GM12878 (cell line): ENCODE measurements around the gene SYTL4. TPM values are rescaled to one million over a fixed set of nuclear protein-coding genes. Genes with fewer than 3 reads are reported as not detected.

Experiments
- ATAC-seq: fragments of 200-7000 bp; cut with Tn5 transposase; 3 replicates; pipeline ENCODE4 v1.9.1; 2020; ENCODE audit warnings: mild to moderate bottlenecking, moderate library complexity
- BruUV-seq: library from RNA; stranded (reverse); fragments of 400-500 nt; replicated peaks from 2 replicates; lab custom pipeline; 2021; lab: Mats Ljungman, UMichigan
- CTCF ChIA-PET: fragments of 300-600 bp; sonication (Branson Sonifier 250); formaldehyde crosslinking; extraction: SDS; loops from one replicate; lab custom pipeline; 2021; ENCODE audit warnings: inconsistent platforms; lab: Yijun Ruan, JAX
- POLR2A ChIA-PET: fragments of 350-600 bp; formaldehyde crosslinking; extraction: SDS; loops from one replicate; lab custom pipeline; 2021; ENCODE audit warnings: inconsistent platforms; lab: Charles Lee
- RAD21 ChIA-PET: fragments of 300-600 bp; sonication (Branson Sonifier 250); formaldehyde crosslinking; loops from one replicate; lab custom pipeline; 2023; ENCODE audit warnings: antibody characterized with exemption; ENCODE audit not compliant: unreplicated experiment; lab: Charles Lee
- SMC1A ChIA-PET: fragments of 300-600 bp; sonication (Branson Sonifier 250); formaldehyde crosslinking; loops from one replicate; lab custom pipeline; 2023; ENCODE audit not compliant: unreplicated experiment, uncharacterized antibody; lab: Charles Lee
- DNase-seq: peaks from one replicate; pipeline ENCODE4 v3.0.0-alpha.2; 2011; ENCODE audit warnings: low read depth, low spot score
- FAIRE-seq: peaks from 3 replicates; lab custom pipeline; 2011; peaks lifted over from hg19 to GRCh38; lab: Jason Lieb, UNC
- H2AFZ ChIP-seq: 2 replicates; pipeline ENCODE4 v1.6.0; 2011; ENCODE audit warnings: low read depth, low read length, control low read depth; ENCODE audit not compliant: control insufficient read depth
- H3K27ac ChIP-seq: 2 replicates; pipeline ENCODE4 v1.5.1; 2011; ENCODE audit warnings: control low read depth; ENCODE audit not compliant: control insufficient read depth, insufficient read depth
- H3K27me3 ChIP-seq, 2 experiments: replicated peaks in 1 of 2; 2 replicates each; pipeline versions ENCODE4 v1.6.0 to v1.6.1; 2011; ENCODE audit warnings: low read length in 1 of 2; ENCODE audit not compliant: control insufficient read depth in 2 of 2, insufficient read depth in 2 of 2
- H3K36me3 ChIP-seq, 2 experiments: 2 replicates each; pipeline ENCODE4 v1.5.1; 2011; ENCODE audit warnings: low read length in 1 of 2; ENCODE audit not compliant: control insufficient read depth in 2 of 2, insufficient read depth in 2 of 2
- H3K4me1 ChIP-seq: 2 replicates; pipeline ENCODE4 v1.6.1; 2011; ENCODE audit warnings: mild to moderate bottlenecking, low read length, moderate library complexity, mixed read lengths; ENCODE audit not compliant: control insufficient read depth, insufficient read depth
- H3K4me2 ChIP-seq: 2 replicates; pipeline ENCODE4 v1.6.0; 2011; ENCODE audit warnings: control low read depth; ENCODE audit not compliant: control insufficient read depth, insufficient read depth
- H3K4me3 ChIP-seq: fragments of 200-600 bp; sonication (generic); 2 replicates; pipeline ENCODE4 v1.5.1; 2016
- H3K79me2 ChIP-seq: 2 replicates; pipeline ENCODE4 v1.6.0; 2011; ENCODE audit warnings: low read length; ENCODE audit not compliant: control insufficient read depth, insufficient read depth
- H3K9ac ChIP-seq: 2 replicates; pipeline ENCODE4 v1.8.0; 2011; ENCODE audit warnings: low read length, control low read depth, mixed read lengths; ENCODE audit not compliant: control insufficient read depth, insufficient read depth
- H3K9me3 ChIP-seq: replicated peaks from 3 replicates; pipeline ENCODE4 v1.5.1; 2011; ENCODE audit warnings: mild to moderate bottlenecking, low read length; ENCODE audit not compliant: control insufficient read depth, insufficient read depth
- H4K20me1 ChIP-seq: 2 replicates; pipeline ENCODE4 v1.6.0; 2011; ENCODE audit not compliant: control insufficient read depth, insufficient read depth
- BACH1 ChIP-seq: fragments of 450-650 bp; IDR thresholded peaks from 2 replicates; pipeline ENCODE4 v1.6.1; 2017; ENCODE audit warnings: mild to moderate bottlenecking, borderline replicate concordance
- BHLHE40 ChIP-seq, 2 experiments: fragments of 450-650 bp in 1 of 2; IDR thresholded peaks; 2 replicates each; pipeline ENCODE4 v1.6.1; 2011 to 2017; ENCODE audit warnings: low read depth in 2 of 2, borderline replicate concordance in 1 of 2, improper control_type of control experiment in 1 of 2, low read length in 1 of 2, mild to moderate bottlenecking in 1 of 2
- CBX3 ChIP-seq: fragments of 200-600 bp; sonication (generic); IDR thresholded peaks from 2 replicates; pipeline ENCODE4 v1.6.1; 2016; ENCODE audit warnings: low read depth, borderline replicate concordance
- CBX5 ChIP-seq: sonication (generic); IDR thresholded peaks from 2 replicates; pipeline ENCODE4 v1.6.1; 2016; ENCODE audit warnings: low read depth, moderate library complexity, mild to moderate bottlenecking, inconsistent platforms
- EED ChIP-seq: sonication (generic); IDR thresholded peaks from 2 replicates; pipeline ENCODE4 v1.6.1; 2016; ENCODE audit warnings: antibody characterized with exemption, low read depth
- HCFC1 ChIP-seq: fragments of 150-350 bp; IDR thresholded peaks from 2 replicates; pipeline ENCODE4 v1.6.1; 2014; ENCODE audit warnings: low read length
- PAX5 ChIP-seq: IDR thresholded peaks from 2 replicates; pipeline ENCODE4 v1.6.1; 2011; ENCODE audit warnings: low read depth, low read length, borderline replicate concordance
- RBBP5 ChIP-seq: fragments of 200-600 bp; sonication (generic); conservative IDR thresholded peaks from 2 replicates; pipeline ENCODE4 v1.6.1; 2016
- ZBTB40 ChIP-seq: fragments of 450-650 bp; IDR thresholded peaks from 2 replicates; pipeline ENCODE4 v1.6.1; 2016; ENCODE audit warnings: mild to moderate bottlenecking, moderate library complexity, borderline replicate concordance
- ZNF384 ChIP-seq: IDR thresholded peaks from 2 replicates; pipeline ENCODE4 v1.6.1; 2012; ENCODE audit warnings: low read depth, mild to moderate bottlenecking, low read length, improper control_type of control experiment, borderline replicate concordance
- WGBS: methylation state at CpG from one replicate; pipeline ENCODE4 v1.1.6; 2016; ENCODE audit warnings: low lambda C conversion rate; ENCODE audit not compliant: insufficient replicate concordance, insufficient coverage; ENCODE audit errors: missing lambda C conversion rate; 5-methylcytosine and 5-hydroxymethylcytosine counted together
- in situ Hi-C: fragments of 300-500 bp; cut with MboI; formaldehyde crosslinking; loops from 9 replicates; pipeline ENCODE4 v1.14.3; 2018; ENCODE audit warnings: mixed read lengths
- intact Hi-C: fragments of 100-400 bp; cut with micrococcal nuclease; formaldehyde crosslinking; loops from one replicate; pipeline ENCODE4 v1.14.2; 2022; ENCODE audit not compliant: unreplicated experiment
- polyA plus RNA-seq, 11 experiments: library from polyadenylated mRNA; depleted of rRNA in 4 of 11; unstranded in 6 of 11; stranded (reverse) in 5 of 11; fragments of >200 nt; fragmentation: Nextera tagmentation in 4 of 11; fragmentation: Illumina TruSeq in 1 of 11; extraction: Ambion mirVana in 4 of 11; extraction: Trizol in 1 of 11; gene quantifications; 1 replicate in 1 of 11; 2 replicates in 10 of 11; pipeline versions ENCODE4 v1.2.1 to v1.2.3, GENCODE V29; 2011 to 2016; ENCODE audit warnings: inconsistent platforms in 2 of 11, missing spikeins in 2 of 11, low read depth in 1 of 11
- total RNA-seq, 4 experiments: library from RNA; depleted of rRNA in 3 of 4; stranded (reverse); fragments of >200 nt in 3 of 4; fragmentation: Illumina TruSeq in 1 of 4; extraction: Trizol in 1 of 4; gene quantifications; 2 replicates each; pipeline versions ENCODE4 v1.2.1 to v1.2.3, GENCODE V29; 2013 to 2021
- TF ChIP-seq, protein P1 (sequence below): fragments of 450-650 bp; formaldehyde crosslinking; IDR thresholded peaks from 2 replicates; pipeline ENCODE4 v1.4.0; 2022; ENCODE audit warnings: mild to moderate bottlenecking, moderate library complexity
- TF ChIP-seq, protein P2 (sequence below), 3 experiments: IDR thresholded peaks in 2 of 3; conservative IDR thresholded peaks in 1 of 3; 2 replicates each; pipeline ENCODE4 v1.5.1; 2011; ENCODE audit warnings: low read depth in 3 of 3, low read length in 3 of 3, mild to moderate bottlenecking in 3 of 3, control low read depth in 2 of 3, moderate library complexity in 2 of 3, inconsistent platforms in 1 of 3, mixed read lengths in 1 of 3; ENCODE audit not compliant: control insufficient read depth in 2 of 3, insufficient read depth in 1 of 3; ENCODE audit errors: extremely low read depth in 1 of 3

The SYTL4 gene
- total and polyA plus RNA-seq, 10 of the 15 experiments (the other 5 are each of a cell fraction or from before 2014, with no cell fraction given), result 0.07 to 0.74 (median 0.19) TPM; not detected in 2

- SMC1A ChIA-PET, result no interaction called here
- no peak overlapping the region for H3K4me3 ChIP-seq
- H3K79me2 ChIP-seq, result no peaks in the 10 kb centered on the region
- ATAC-seq, result no peak
- FAIRE-seq, result no peak
- intact Hi-C loops, result no loop called here
- CTCF ChIA-PET, result interaction anchor here (1.2 kb wide), 1 partner anchor 68 kb away, joined by 4 read pairs; no protein-coding TSS in a partner anchor
- in situ Hi-C loops, result no loop called here
- BruUV-seq, result no TSS peak
- no peak overlapping the region for H3K27ac ChIP-seq
- POLR2A ChIA-PET, result no interaction called here
- no peak overlapping the region for H3K4me2 ChIP-seq
- no peaks in the 10 kb centered on the region for H4K20me1 ChIP-seq
- peaks cover 0 to 1% of the 10 kb centered on the region in 2 experiments; a peak in 2 of 4 replicates for H3K27me3 ChIP-seq
- RAD21 ChIA-PET, result no interaction called here
- 0% methylated on average over 1 of the region's 1 CpG for WGBS
- no peak for DNase-seq
- H3K9ac ChIP-seq, result no peak overlapping the region
- no peaks in the 10 kb centered on the region for H3K36me3 ChIP-seq
- no peaks in the 10 kb centered on the region for H3K4me1 ChIP-seq
- no peak overlapping the region for H2AFZ ChIP-seq
- H3K9me3 ChIP-seq, result no peaks in the 10 kb centered on the region
- TF ChIP-seq CBX5 (no peak), RBBP5 (no peak), BHLHE40 (IDR thresholded peaks at IDR 0.05; ENCODE audit: borderline replicate concordance in 1 of 2, low read depth in 2 of 2, low read length in 1 of 2) (no peak), BACH1 (no peak), HCFC1 (no peak), ZBTB40 (no peak), EED (no peak), PAX5 (no peak), ZNF384 (no peak), CBX3 (no peak)
- TF ChIP-seq, protein P1, sequence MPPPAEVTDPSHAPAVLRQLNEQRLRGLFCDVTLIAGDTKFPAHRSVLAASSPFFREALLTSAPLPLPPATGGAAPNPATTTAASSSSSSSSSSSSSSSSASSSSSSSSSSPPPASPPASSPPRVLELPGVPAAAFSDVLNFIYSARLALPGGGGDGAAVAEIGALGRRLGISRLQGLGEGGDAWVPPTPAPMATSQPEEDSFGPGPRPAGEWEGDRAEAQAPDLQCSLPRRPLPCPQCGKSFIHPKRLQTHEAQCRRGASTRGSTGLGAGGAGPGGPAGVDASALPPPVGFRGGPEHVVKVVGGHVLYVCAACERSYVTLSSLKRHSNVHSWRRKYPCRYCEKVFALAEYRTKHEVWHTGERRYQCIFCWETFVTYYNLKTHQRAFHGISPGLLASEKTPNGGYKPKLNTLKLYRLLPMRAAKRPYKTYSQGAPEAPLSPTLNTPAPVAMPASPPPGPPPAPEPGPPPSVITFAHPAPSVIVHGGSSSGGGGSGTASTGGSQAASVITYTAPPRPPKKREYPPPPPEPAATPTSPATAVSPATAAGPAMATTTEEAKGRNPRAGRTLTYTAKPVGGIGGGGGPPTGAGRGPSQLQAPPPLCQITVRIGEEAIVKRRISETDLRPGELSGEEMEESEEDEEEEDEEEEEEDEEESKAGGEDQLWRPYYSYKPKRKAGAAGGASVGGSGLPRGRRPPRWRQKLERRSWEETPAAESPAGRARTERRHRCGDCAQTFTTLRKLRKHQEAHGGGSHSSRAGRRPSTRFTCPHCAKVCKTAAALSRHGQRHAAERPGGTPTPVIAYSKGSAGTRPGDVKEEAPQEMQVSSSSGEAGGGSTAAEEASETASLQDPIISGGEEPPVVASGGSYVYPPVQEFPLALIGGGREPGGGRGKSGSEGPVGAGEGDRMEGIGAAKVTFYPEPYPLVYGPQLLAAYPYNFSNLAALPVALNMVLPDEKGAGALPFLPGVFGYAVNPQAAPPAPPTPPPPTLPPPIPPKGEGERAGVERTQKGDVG (CRISPR knock-in tag), result no peak
- TF ChIP-seq, protein P2, sequence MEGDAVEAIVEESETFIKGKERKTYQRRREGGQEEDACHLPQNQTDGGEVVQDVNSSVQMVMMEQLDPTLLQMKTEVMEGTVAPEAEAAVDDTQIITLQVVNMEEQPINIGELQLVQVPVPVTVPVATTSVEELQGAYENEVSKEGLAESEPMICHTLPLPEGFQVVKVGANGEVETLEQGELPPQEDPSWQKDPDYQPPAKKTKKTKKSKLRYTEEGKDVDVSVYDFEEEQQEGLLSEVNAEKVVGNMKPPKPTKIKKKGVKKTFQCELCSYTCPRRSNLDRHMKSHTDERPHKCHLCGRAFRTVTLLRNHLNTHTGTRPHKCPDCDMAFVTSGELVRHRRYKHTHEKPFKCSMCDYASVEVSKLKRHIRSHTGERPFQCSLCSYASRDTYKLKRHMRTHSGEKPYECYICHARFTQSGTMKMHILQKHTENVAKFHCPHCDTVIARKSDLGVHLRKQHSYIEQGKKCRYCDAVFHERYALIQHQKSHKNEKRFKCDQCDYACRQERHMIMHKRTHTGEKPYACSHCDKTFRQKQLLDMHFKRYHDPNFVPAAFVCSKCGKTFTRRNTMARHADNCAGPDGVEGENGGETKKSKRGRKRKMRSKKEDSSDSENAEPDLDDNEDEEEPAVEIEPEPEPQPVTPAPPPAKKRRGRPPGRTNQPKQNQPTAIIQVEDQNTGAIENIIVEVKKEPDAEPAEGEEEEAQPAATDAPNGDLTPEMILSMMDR (IDR thresholded peaks at IDR 0.05 in 2 of 3, conservative IDR thresholded peaks at IDR 0.05 in 1 of 3; ENCODE audit: control insufficient read depth in 2 of 3, extremely low read depth in 1 of 3, insufficient read depth in 1 of 3, low read depth in 3 of 3, low read length in 3 of 3), result no peak
These were observed 31.1 kb downstream of the SYTL4 start for GRCh38 chrX:100700809-100701208.
